B cell (primary cell): ENCODE measurements around the gene FHIT. TPM values are rescaled to one million over a fixed set of nuclear protein-coding genes. Genes with fewer than 3 reads are reported as not detected.

ENCODE experiments used
- ATAC-seq: fragments of 200-7000 bp; cut with Tn5 transposase; one replicate; pipeline ENCODE4 v1.10.0; 2021; ENCODE audit warnings: low read depth, mild to moderate bottlenecking, moderate number of reproducible peaks, moderate library complexity
- CTCF ChIA-PET: fragments of 350-600 bp; sonication (Branson Sonifier 250); formaldehyde crosslinking; loops from one replicate; lab custom pipeline; 2021; ENCODE audit warnings: antibody characterized with exemption, inconsistent platforms; lab: Charles Lee
- POLR2A ChIA-PET: fragments of 350-600 bp; sonication (Branson Sonifier 250); formaldehyde crosslinking; loops from one replicate; lab custom pipeline; 2021; ENCODE audit warnings: antibody characterized with exemption; lab: Charles Lee
- DNase-seq: peaks from one replicate; pipeline ENCODE4 v3.0.0; 2013
- H2AFZ ChIP-seq: 2 replicates; pipeline ENCODE4 v1.6.1; 2012; ENCODE audit warnings: mild to moderate bottlenecking, low read depth, low read length; ENCODE audit not compliant: insufficient read depth, poor library complexity, severe bottlenecking
- H3K27ac ChIP-seq, 2 donors: 1 replicate in 1 of 2; 2 replicates in 1 of 2; pipeline ENCODE4 v1.5.1; 2012 to 2013; ENCODE audit warnings: low read length in 2 of 2, mild to moderate bottlenecking in 2 of 2, moderate library complexity in 1 of 2
- H3K27me3 ChIP-seq, 4 experiments: fragments of 200-600 bp in 1 of 4; sonication (generic) in 1 of 4; replicated peaks in 1 of 4; 1 replicate in 2 of 4; 2 replicates in 2 of 4; pipeline versions ENCODE4 v1.6.1 to v1.7.0; 2013 to 2016; ENCODE audit warnings: low read length in 3 of 4, mild to moderate bottlenecking in 2 of 4, mixed read lengths in 1 of 4, moderate library complexity in 1 of 4; ENCODE audit not compliant: insufficient read depth in 4 of 4, control insufficient read depth in 3 of 4; ENCODE audit errors: control extremely low read depth in 1 of 4
- H3K36me3 ChIP-seq, 2 experiments: replicated peaks in 1 of 2; 1 replicate in 1 of 2; 2 replicates in 1 of 2; pipeline versions ENCODE4 v1.6.1 to v1.7.1; 2013; ENCODE audit warnings: low read length in 1 of 2; ENCODE audit not compliant: insufficient read depth in 2 of 2, control insufficient read depth in 1 of 2; ENCODE audit errors: control extremely low read depth in 1 of 2, extremely low read depth in 1 of 2
- H3K4me1 ChIP-seq, 2 donors: fragments of 200-600 bp in 1 of 2; sonication (generic) in 1 of 2; 1 replicate in 1 of 2; 2 replicates in 1 of 2; pipeline versions ENCODE4 v1.5.1 to v1.6.1; 2013 to 2017; ENCODE audit warnings: low read length in 2 of 2; ENCODE audit not compliant: control insufficient read depth in 2 of 2, insufficient read depth in 2 of 2
- H3K4me2 ChIP-seq: replicated peaks from 2 replicates; pipeline ENCODE3; 2012; ENCODE audit warnings: mild to moderate bottlenecking, low read depth, low read length; ENCODE audit not compliant: poor library complexity, severe bottlenecking
- H3K4me3 ChIP-seq, 5 experiments: fragments of 200-600 bp in 1 of 5; sonication (generic) in 1 of 5; 1 replicate in 3 of 5; 2 replicates in 2 of 5; pipeline versions ENCODE4 v1.5.1 to v1.7.0; 2011 to 2016; ENCODE audit warnings: low read length in 4 of 5, mild to moderate bottlenecking in 4 of 5, low read depth in 2 of 5, control low read depth in 1 of 5, moderate library complexity in 1 of 5; ENCODE audit not compliant: insufficient read depth in 1 of 5; ENCODE audit errors: control extremely low read depth in 1 of 5, extremely low read depth in 1 of 5
- H3K79me2 ChIP-seq: fragments of 200-600 bp; sonication (generic); one replicate; pipeline ENCODE4 v1.6.0; 2016; ENCODE audit warnings: low read length; ENCODE audit not compliant: control insufficient read depth, insufficient read depth
- H3K9ac ChIP-seq: fragments of 200-600 bp; sonication (generic); 2 replicates; pipeline ENCODE4 v1.6.1; 2017; ENCODE audit warnings: mild to moderate bottlenecking, low read length, moderate library complexity
- H3K9me3 ChIP-seq, 3 donors: one replicate each; pipeline versions ENCODE4 v1.6.1 to v1.7.1; 2013; ENCODE audit warnings: low read length in 2 of 3; ENCODE audit not compliant: control insufficient read depth in 2 of 3, insufficient read depth in 1 of 3; ENCODE audit errors: control extremely low read depth in 1 of 3
- H4K20me1 ChIP-seq: 2 replicates; pipeline ENCODE4 v1.6.0; 2012; ENCODE audit warnings: mild to moderate bottlenecking, low read length; ENCODE audit not compliant: insufficient read depth, control insufficient read depth, poor library complexity, severe bottlenecking
- H3K27ac Mint-ChIP-seq: one replicate; pipeline ENCODE4 v1.8.0; 2021; ENCODE audit warnings: mixed read lengths
- H3K27me3 Mint-ChIP-seq: one replicate; pipeline ENCODE4 v1.8.0; 2021; ENCODE audit warnings: mixed read lengths
- H3K4me1 Mint-ChIP-seq: one replicate; pipeline ENCODE4 v1.8.0; 2021; ENCODE audit warnings: mixed read lengths
- H3K4me3 Mint-ChIP-seq: one replicate; pipeline ENCODE4 v1.8.0; 2021; ENCODE audit warnings: mixed read lengths
- H3K9me3 Mint-ChIP-seq: one replicate; pipeline ENCODE4 v1.8.0; 2022; ENCODE audit warnings: mixed read lengths; ENCODE audit not compliant: insufficient read depth
- CTCF ChIP-seq: fragments of 200-600 bp; IDR thresholded peaks from one replicate; pipeline ENCODE4 v1.8.0; 2022; ENCODE audit warnings: antibody characterized with exemption, mild to moderate bottlenecking
- EZH2 ChIP-seq: IDR thresholded peaks from 2 replicates; pipeline ENCODE4 v1.6.1; 2012; ENCODE audit warnings: borderline replicate concordance, low read depth, mild to moderate bottlenecking, moderate library complexity, low read length; ENCODE audit not compliant: insufficient read depth, poor library complexity, severe bottlenecking
- WGBS: methylation state at CpG from one replicate; pipeline ENCODE4 v1.1.5; 2013; ENCODE audit warnings: missing lambda C conversion rate; ENCODE audit not compliant: insufficient coverage; 5-methylcytosine and 5-hydroxymethylcytosine counted together
- intact Hi-C: fragments of 100-400 bp; cut with micrococcal nuclease; formaldehyde crosslinking; loops from one replicate; pipeline ENCODE4 v1.10.0; 2022
- polyA plus RNA-seq: library from polyadenylated mRNA; depleted of rRNA; stranded (reverse); fragments of >200 nt; gene quantifications from 2 replicates; pipeline ENCODE4 v1.2.3, GENCODE V29; 2012
- total RNA-seq, 2 donors: library from RNA; stranded (reverse); fragments of 120-200 nt in 1 of 2; gene quantifications; 1 replicate in 1 of 2; 2 replicates in 1 of 2; pipeline versions ENCODE4 v1.2.3 to v1.2.4, GENCODE V29; 2013 to 2022

The FHIT gene
- total and polyA plus RNA-seq, 2 donors (not counting 1 experiment from before 2014, with no cell fraction given), result 1.7 to 7.8 TPM

- intact Hi-C loops, result no loop called here
- H4K20me1 ChIP-seq, result no peaks in the 10 kb centered on the region
- CTCF ChIA-PET, result no interaction called here
- H3K4me2 ChIP-seq, result no peak overlapping the region
- no peaks in the 10 kb centered on the region for H3K27me3 Mint-ChIP-seq
- H3K4me3 ChIP-seq, result no peak overlapping the region
- H3K4me1 ChIP-seq, result no peaks in the 10 kb centered on the region
- H3K9me3 ChIP-seq, result peaks cover 0 to 4% (median 3%) of the 10 kb centered on the region in 3 donors
- no peaks in the 10 kb centered on the region for H3K4me1 Mint-ChIP-seq
- no peak for DNase-seq
- POLR2A ChIA-PET, result no interaction called here
- H3K79me2 ChIP-seq, result no peaks in the 10 kb centered on the region
- no peak for ATAC-seq
- H3K9ac ChIP-seq, result no peak overlapping the region
- no CpG with 5 or more reads among the region's 1 CpG for WGBS
- H3K4me3 Mint-ChIP-seq, result no peak overlapping the region
- H3K27ac ChIP-seq, result no peak overlapping the region
- H2AFZ ChIP-seq, result no peak overlapping the region
- no peak overlapping the region for H3K27ac Mint-ChIP-seq
- H3K9me3 Mint-ChIP-seq, result peaks cover 6% of the 10 kb centered on the region
- H3K27me3 ChIP-seq, result no peaks in the 10 kb centered on the region
- TF ChIP-seq EZH2 (no peak), CTCF (no peak)
- no peaks in the 10 kb centered on the region for H3K36me3 ChIP-seq
Measured at GRCh38 chr3:61035573-61035972, 215.7 kb downstream of the FHIT start.

GRCh38 chr3:61032991-61033390 is 218.3 kb downstream of the FHIT start:
- ATAC-seq, result no peak
- Mint-ChIP-seq H3K27me3 (no peaks in the 10 kb centered on the region), H3K4me1 (no peaks in the 10 kb centered on the region), H3K4me3 (no peak overlapping the region), H3K9me3 (peaks cover 6% of the 10 kb centered on the region), H3K27ac (no peak overlapping the region)
- 90% methylated on average over 4 of the region's 5 CpGs for WGBS
- H2AFZ ChIP-seq, result no peak overlapping the region
- H3K4me3 ChIP-seq, result no peak overlapping the region
- DNase-seq, result no peak
- H3K27ac ChIP-seq, result no peak overlapping the region
- no peaks in the 10 kb centered on the region for H3K27me3 ChIP-seq
- ChIA-PET POLR2A (no interaction called here), CTCF (no interaction called here)
- H3K4me2 ChIP-seq, result no peak overlapping the region
- peaks cover 0 to 4% (median 3%) of the 10 kb centered on the region in 3 donors for H3K9me3 ChIP-seq
- H3K4me1 ChIP-seq, result no peaks in the 10 kb centered on the region
- no peak for TF ChIP-seq CTCF
- TF ChIP-seq EZH2, result no peak
- H3K79me2 ChIP-seq, result no peaks in the 10 kb centered on the region
- H4K20me1 ChIP-seq, result no peaks in the 10 kb centered on the region
- H3K36me3 ChIP-seq, result no peaks in the 10 kb centered on the region
- intact Hi-C loops, result no loop called here
- H3K9ac ChIP-seq, result no peak overlapping the region
